HAP-1 (cell line): ENCODE results near the gene SLC34A1.

Experiments used
- DNase-seq, 2 experiments: peaks; one replicate each; pipeline ENCODE4 v3.0.0-alpha.2; 2016 to 2020; ENCODE audit warnings: low spot score in 2 of 2
- H3K27me3 ChIP-seq: fragments of 250-450 bp; sonication (Bioruptor Pico); 2 replicates; pipeline ENCODE4 v1.5.1; 2020; ENCODE audit warnings: low read depth, mild to moderate bottlenecking, moderate library complexity
- H3K36me3 ChIP-seq: fragments of 250-450 bp; sonication (Bioruptor Pico); replicated peaks from 2 replicates; pipeline ENCODE4 v1.5.1; 2020; ENCODE audit warnings: mild to moderate bottlenecking
- H3K4me1 ChIP-seq: fragments of 250-450 bp; sonication (Bioruptor Pico); 2 replicates; pipeline ENCODE4 v1.5.1; 2020; ENCODE audit warnings: mild to moderate bottlenecking
- H3K4me3 ChIP-seq: fragments of 250-450 bp; sonication (Bioruptor Pico); 2 replicates; pipeline ENCODE4 v1.5.1; 2020; ENCODE audit warnings: mild to moderate bottlenecking, moderate library complexity
- H3K9me3 ChIP-seq: fragments of 250-450 bp; sonication (Bioruptor Pico); 2 replicates; pipeline ENCODE4 v1.5.1; 2020; ENCODE audit warnings: mild to moderate bottlenecking, moderate library complexity
- in situ Hi-C: fragments of 300-500 bp; cut with MboI; formaldehyde crosslinking; loops from 3 replicates; pipeline ENCODE4 v1.14.3; 2020; ENCODE audit warnings: low sequenced_read_pairs, inconsistent platforms, mixed read lengths

SLC34A1 gene

DNA sequence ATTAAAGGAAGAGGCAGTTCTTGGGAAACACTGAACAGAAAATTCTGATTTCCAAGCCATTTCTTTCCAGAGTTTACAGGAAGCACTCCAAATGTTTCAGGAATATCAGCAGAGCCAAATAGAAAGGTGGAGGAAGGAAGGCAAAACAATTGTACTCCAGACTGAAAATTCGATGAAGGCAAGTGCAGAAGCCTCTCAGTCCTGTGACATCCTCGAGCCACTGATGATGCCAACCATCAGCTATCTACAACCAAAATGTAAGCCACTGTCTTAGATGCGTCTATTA lies 34.9 kb upstream of the SLC34A1 start:
- no peaks in the 10 kb centered on the region for H3K27me3 ChIP-seq
- in situ Hi-C loops = no loop called here
- peaks cover 17% of the 10 kb centered on the region; the same call in 1 of the 2 replicates for H3K36me3 ChIP-seq
- peaks cover 10% of the 10 kb centered on the region for H3K4me1 ChIP-seq
- H3K4me3 ChIP-seq = no peak overlapping the region
- no peaks in the 10 kb centered on the region for H3K9me3 ChIP-seq
- DNase-seq = no peak

- no peak overlapping the region for H3K4me3 ChIP-seq
- H3K9me3 ChIP-seq = no peaks in the 10 kb centered on the region
- in situ Hi-C loops = no loop called here
Observed at GRCh38 chr5:177349762-177350161, 34.5 kb upstream of the SLC34A1 start.

GRCh38 chr5:177350776-177351391 lies 33.4 kb upstream of the SLC34A1 start:
- in situ Hi-C loops = no loop called here
- Histone ChIP-seq H3K9me3 (peaks cover 3% of the 10 kb centered on the region; the same call in 1 of the 2 replicates), H3K4me3 (peak overlapping the region; percentile 85), H3K4me1 (peaks cover 10% of the 10 kb centered on the region), H3K36me3 (peaks cover 16% of the 10 kb centered on the region; the same call in 1 of the 2 replicates), H3K27me3 (no peaks in the 10 kb centered on the region)
- DNase-seq = no peak

More at GRCh38 chr5:177349762-177350161, 34.5 kb upstream of the SLC34A1 start:
- no peaks in the 10 kb centered on the region for H3K27me3 ChIP-seq
- H3K4me1 ChIP-seq = peaks cover 10% of the 10 kb centered on the region
- H3K36me3 ChIP-seq = peaks cover 17% of the 10 kb centered on the region; the same call in 1 of the 2 replicates
- no peak for DNase-seq

DNA sequence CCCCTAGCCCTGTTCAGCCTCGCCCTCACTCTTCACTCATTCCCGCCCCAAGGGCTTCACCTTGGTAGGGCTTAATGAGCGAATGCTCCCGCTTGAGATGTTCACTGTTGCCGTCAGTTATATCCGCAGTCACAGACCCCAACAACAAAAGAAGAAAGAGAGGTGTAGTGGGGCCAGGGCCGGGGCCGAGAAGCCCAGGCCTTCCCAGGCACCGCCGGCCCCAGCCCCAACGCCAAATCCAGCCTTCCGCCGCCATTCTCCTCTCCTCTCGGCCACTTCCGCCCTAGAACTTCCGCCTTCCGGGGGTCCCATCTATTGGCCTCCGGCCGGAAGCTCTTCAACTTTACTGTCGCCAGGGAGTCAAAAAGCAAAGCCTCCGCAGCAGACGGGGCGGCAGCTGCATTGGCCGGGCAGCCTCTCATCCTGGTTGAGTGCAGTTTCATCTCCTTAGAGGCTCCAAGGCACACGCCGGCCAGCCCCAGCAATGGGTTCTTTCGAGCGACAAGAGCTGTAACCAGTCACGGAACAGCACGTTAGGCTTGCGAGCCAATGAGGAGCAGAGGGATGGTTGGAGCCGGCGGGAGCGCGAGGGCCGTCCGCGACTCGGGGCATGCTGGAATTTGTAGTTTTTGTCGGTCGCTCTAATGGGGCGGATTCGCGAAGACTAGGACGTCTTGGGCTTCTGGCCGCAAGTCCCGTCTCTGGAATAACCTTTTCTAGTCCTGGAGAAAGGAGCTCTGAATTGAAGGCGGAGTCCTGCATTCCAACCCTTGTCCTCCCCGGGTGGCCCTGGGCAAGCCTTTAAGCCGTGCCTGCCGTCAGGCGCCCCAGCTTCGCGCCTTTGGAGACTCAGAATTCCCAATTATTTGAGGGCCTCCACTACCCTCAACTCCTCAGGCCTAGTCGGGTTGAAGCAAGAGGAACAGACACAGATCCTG lies 32.6 kb upstream of the SLC34A1 start, which contains the start of gene LMAN2:
LMAN2 (minus strand) TSS at position 277 of the 938 bp plus-strand sequence; CDS start at position 256, 21 bp downstream.
- peaks cover 3% of the 10 kb centered on the region; the same call in 1 of the 2 replicates for H3K9me3 ChIP-seq
- H3K27me3 ChIP-seq = no peaks in the 10 kb centered on the region
- peak; percentile 91 to 93 for DNase-seq
- in situ Hi-C loops = no loop called here
- peak within 1 kb of the TSS; percentile 85 for H3K4me3 ChIP-seq
- H3K4me1 ChIP-seq = peaks cover 10% of the 10 kb centered on the region
- H3K36me3 ChIP-seq = peaks cover 14% of the 10 kb centered on the region; the same call in 1 of the 2 replicates

GRCh38 chr5:177353093-177353492 lies 31.1 kb upstream of the SLC34A1 start:
- in situ Hi-C loops = no loop called here
- Histone ChIP-seq H3K36me3 (peaks cover 5% of the 10 kb centered on the region; the same call in 1 of the 2 replicates), H3K4me1 (peaks cover 10% of the 10 kb centered on the region), H3K27me3 (peaks cover 10% of the 10 kb centered on the region), H3K4me3 (no peak overlapping the region), H3K9me3 (peaks cover 3% of the 10 kb centered on the region; the same call in 1 of the 2 replicates)
- DNase-seq = no peak

DNA sequence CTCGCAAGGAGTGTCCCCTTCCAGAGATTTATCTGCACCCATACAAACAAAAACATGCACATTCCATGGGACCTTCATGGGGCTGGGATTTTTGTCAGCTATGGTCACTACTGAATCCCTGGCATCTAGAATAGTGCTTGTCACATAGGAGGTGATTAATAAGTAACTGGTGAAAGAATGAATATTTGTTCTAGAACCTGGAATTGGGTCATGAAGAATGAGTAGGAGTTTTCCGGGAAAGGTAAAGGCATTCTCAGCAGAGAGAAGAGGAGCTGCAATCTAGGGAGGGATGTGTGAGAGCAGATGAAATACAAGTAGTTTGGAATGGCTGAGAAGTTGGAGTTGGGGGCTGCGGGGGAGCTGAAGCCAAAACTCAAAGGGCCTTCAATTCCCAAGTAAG lies 30.0 kb upstream of the SLC34A1 start:
- Histone ChIP-seq H3K9me3 (peaks cover 3% of the 10 kb centered on the region; the same call in 1 of the 2 replicates), H3K4me1 (peaks cover 10% of the 10 kb centered on the region), H3K27me3 (peaks cover 17% of the 10 kb centered on the region), H3K36me3 (peaks cover 3% of the 10 kb centered on the region; the same call in 1 of the 2 replicates), H3K4me3 (no peak overlapping the region)
- DNase-seq = no peak
- in situ Hi-C loops = no loop called here

- no peak for DNase-seq
- H3K27me3 ChIP-seq = peaks cover 17% of the 10 kb centered on the region
- in situ Hi-C loops = no loop called here
- no peaks in the 10 kb centered on the region; the same call in 1 of the 2 replicates for H3K36me3 ChIP-seq
- peaks cover 7% of the 10 kb centered on the region for H3K4me1 ChIP-seq
- H3K9me3 ChIP-seq = peaks cover 3% of the 10 kb centered on the region; the same call in 1 of the 2 replicates
- no peak overlapping the region for H3K4me3 ChIP-seq
Observed at GRCh38 chr5:177354711-177355110, 29.5 kb upstream of the SLC34A1 start.

DNA sequence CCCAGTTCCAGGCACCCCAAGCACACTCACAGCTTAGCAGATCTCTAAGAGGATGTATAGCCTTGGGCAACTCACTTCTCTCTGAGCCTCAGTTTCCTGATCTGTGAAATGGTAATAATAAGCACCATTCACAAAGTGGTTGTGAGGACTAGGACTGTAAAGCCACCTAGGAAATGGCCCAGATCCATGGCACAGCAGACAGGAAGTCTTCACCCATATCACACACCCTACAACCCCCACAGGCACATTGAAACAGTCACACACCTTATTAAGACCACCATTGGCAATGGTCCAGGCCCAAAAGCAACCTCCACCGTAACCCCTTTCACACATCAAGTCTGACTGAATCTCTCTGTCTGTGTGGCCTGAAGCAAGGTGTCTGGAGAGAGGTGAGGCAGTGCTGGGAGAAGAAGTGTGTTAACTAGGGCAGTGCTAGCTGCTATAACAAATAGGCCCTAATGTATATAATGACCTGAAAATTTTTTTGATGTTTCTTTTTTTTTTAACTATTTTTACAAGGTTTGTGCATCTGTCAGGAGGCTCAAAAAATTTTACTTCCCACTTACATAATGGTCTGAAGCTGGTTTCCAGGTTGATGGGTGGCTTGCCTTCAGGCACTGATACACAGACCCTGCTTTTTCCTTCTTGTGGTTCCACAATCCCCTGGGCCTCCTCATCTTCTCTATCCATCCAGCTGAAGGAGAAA lies 28.9 kb upstream of the SLC34A1 start:
- H3K4me1 ChIP-seq = peaks cover 4% of the 10 kb centered on the region
- DNase-seq = no peak
- peaks cover 3% of the 10 kb centered on the region; the same call in 1 of the 2 replicates for H3K9me3 ChIP-seq
- H3K4me3 ChIP-seq = no peak overlapping the region
- in situ Hi-C loops = no loop called here
- peaks cover 17% of the 10 kb centered on the region for H3K27me3 ChIP-seq
- H3K36me3 ChIP-seq = no peaks in the 10 kb centered on the region; the same call in 1 of the 2 replicates

GRCh38 chr5:177355868-177356168 lies 28.4 kb upstream of the SLC34A1 start:
- Histone ChIP-seq H3K4me3 (no peak overlapping the region), H3K9me3 (peaks cover 3% of the 10 kb centered on the region; the same call in 1 of the 2 replicates), H3K36me3 (no peaks in the 10 kb centered on the region; the same call in 1 of the 2 replicates), H3K27me3 (peaks cover 17% of the 10 kb centered on the region), H3K4me1 (no peaks in the 10 kb centered on the region; the same call in 1 of the 2 replicates)
- in situ Hi-C loops = no loop called here
- no peak for DNase-seq

DNA sequence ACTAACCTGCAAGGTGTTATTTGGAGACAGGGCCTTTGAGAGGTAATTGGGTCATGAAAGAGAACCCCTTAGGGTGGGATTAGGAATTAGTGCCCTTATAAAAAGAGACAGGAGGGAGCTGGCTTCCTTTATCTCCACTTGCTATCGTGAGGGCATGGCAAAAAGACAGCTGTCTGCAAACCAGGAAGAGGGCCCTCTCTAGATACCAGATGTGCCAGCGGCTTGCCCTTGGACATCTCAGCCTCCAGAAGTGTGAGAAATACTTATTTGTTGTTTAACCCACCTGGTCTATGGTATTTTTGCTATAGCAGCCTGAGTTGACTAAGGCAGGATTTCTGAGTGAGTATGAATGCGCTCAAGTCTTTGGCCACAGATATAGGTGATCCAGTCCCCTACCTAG lies 27.5 kb upstream of the SLC34A1 start:
- peaks cover 17% of the 10 kb centered on the region for H3K27me3 ChIP-seq
- H3K4me3 ChIP-seq = no peak overlapping the region
- H3K4me1 ChIP-seq = no peaks in the 10 kb centered on the region; the same call in 1 of the 2 replicates
- in situ Hi-C loops = no loop called here
- no peak for DNase-seq
- no peaks in the 10 kb centered on the region for H3K36me3 ChIP-seq
- H3K9me3 ChIP-seq = peaks cover 3% of the 10 kb centered on the region; the same call in 1 of the 2 replicates

DNA sequence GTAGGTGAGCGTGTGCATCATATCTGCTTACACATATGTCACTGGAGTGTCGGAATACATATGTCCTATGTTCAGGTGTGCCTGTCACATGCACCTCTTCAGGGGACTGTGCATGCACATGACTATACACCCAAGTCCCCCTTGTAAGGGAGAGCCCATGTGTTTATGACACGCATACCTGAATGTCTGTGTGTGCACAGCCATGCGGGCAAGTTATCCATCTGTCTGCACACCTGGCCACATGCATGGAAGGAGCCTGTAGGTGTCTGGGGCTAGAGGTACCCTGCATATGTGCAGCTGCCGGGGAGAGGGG lies 27.1 kb upstream of the SLC34A1 start:
- in situ Hi-C loops = no loop called here
- H3K27me3 ChIP-seq = peaks cover 17% of the 10 kb centered on the region
- no peak overlapping the region for H3K4me3 ChIP-seq
- H3K36me3 ChIP-seq = no peaks in the 10 kb centered on the region
- H3K9me3 ChIP-seq = peaks cover 3% of the 10 kb centered on the region; the same call in 1 of the 2 replicates
- H3K4me1 ChIP-seq = no peaks in the 10 kb centered on the region; the same call in 1 of the 2 replicates
- no peak for DNase-seq

DNA sequence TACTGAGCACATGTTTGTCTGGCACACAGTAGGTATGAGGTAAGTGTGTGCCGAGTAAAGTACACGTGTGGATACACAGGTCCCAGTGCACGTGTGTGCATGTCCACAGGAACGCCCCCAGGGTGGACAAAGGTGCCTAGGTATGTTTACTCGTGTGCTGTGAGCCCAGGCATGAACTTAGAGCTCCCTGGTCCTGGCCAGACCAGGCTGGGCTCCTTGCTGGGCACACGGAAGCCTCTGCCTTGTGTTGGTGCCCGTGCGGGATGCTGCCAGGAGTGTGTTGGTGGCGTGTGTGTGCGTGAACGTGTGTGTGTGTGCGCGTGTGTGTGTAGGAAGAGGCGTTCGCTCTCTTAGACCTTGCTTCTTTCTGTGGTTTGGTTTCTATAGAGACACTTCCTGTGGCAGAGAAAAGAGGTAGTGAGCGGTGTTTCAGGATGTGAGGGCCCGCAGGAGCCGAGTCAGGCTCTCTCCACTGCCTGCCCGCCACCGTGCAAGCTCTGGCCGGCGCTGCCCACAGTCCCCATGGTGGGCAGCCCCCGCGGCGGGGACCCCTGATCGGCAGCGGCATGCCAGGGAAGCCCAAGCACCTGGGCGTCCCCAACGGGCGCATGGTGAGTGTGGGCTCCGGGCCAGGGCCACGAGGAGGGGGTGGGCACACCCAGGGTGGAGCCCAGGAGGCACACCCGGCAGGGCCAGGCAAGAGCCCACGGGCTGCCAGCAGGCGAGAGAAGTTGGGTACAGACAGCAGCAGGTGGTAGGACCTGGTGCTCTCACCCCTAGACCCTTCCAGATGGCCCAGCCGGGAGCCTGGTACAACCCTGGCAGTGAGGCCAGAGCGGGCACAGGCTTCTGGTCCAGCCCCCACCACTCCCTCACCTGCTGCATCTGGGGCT lies 26.5 kb upstream of the SLC34A1 start, which contains the start of gene RGS14:
RGS14 (plus strand) TSS at position 466 of the 893 bp plus-strand sequence; CDS start at position 567, 101 bp downstream.
- H3K4me3 ChIP-seq = no peak within 1 kb of the TSS
- H3K4me1 ChIP-seq = peaks cover under 1% of the 10 kb centered on the region
- H3K27me3 ChIP-seq = peaks cover 17% of the 10 kb centered on the region
- no peak for DNase-seq
- H3K36me3 ChIP-seq = no peaks in the 10 kb centered on the region
- in situ Hi-C loops = no loop called here
- H3K9me3 ChIP-seq = peaks cover 3% of the 10 kb centered on the region; the same call in 1 of the 2 replicates
